HPDE6-E6E7 (cell line): ENCODE results near the gene TPRN.

Experiments
- DNase-seq: peaks from one replicate; pipeline ENCODE4 v3.0.0; 2011; ENCODE audit warnings: missing footprints; ENCODE audit errors: extremely low spot score

Gene TPRN

DNA sequence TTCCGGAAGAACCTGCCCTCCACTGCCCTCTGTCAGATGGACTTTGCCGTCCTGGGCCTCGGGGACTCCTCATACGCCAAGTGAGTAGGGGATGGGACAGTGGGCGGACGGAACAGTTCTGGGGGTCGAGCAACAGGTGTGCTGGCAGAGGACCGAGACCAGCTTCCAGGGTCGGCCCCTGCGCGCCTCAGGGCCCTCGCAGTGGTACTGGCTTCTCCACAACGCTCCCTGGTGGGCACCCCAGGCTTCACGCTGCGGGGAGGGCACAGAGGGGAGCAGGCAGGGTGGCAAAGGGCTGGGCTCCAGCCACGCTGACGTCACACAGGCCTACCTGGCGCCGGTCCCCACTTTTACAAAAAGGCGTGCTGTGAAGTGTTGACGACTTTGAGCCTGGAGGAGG lies 12.0 kb upstream of the TPRN start:
- no peak for DNase-seq

DNA sequence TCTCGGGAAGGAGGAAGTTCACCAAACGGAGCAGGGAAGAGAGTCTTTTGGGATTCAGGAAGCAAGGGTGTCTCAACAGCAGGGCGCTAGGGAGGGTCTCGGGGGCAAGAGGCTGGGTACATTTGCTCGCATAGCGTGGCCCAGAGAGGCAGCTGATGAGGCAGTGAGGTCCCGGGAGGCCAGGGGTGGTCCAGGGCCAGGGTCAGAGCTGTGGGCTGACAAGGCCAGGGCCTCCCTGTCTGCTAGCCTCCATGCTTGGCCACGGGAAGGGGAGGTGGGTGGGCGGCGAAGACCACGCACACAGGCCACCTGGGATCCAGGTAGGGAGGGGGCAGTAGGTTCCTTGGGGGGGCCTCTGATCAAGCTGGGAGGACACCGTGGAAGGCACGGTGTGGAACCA lies 11.0 kb upstream of the TPRN start:
- DNase-seq, result no peak

DNA sequence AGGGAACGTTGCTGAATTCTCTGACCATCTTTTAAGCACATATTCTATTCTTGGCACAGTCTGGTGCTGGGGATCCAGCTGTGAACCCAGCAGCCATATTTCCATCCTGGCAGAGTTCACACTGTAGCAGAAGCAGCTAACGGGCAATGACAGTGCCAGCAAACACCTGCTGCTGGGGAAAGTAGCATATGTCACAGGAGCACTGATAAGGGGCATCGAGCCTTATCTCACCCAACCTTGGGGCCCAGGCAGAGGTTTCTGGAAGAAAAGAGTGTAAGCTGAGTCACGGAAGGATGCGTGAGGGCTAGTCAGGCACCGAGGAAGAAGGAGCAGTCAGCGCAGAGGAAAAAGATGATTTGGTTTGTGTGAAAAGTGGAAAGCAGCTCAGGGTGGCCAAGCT lies 6.1 kb upstream of the TPRN start:
- DNase-seq, result no peak

DNA sequence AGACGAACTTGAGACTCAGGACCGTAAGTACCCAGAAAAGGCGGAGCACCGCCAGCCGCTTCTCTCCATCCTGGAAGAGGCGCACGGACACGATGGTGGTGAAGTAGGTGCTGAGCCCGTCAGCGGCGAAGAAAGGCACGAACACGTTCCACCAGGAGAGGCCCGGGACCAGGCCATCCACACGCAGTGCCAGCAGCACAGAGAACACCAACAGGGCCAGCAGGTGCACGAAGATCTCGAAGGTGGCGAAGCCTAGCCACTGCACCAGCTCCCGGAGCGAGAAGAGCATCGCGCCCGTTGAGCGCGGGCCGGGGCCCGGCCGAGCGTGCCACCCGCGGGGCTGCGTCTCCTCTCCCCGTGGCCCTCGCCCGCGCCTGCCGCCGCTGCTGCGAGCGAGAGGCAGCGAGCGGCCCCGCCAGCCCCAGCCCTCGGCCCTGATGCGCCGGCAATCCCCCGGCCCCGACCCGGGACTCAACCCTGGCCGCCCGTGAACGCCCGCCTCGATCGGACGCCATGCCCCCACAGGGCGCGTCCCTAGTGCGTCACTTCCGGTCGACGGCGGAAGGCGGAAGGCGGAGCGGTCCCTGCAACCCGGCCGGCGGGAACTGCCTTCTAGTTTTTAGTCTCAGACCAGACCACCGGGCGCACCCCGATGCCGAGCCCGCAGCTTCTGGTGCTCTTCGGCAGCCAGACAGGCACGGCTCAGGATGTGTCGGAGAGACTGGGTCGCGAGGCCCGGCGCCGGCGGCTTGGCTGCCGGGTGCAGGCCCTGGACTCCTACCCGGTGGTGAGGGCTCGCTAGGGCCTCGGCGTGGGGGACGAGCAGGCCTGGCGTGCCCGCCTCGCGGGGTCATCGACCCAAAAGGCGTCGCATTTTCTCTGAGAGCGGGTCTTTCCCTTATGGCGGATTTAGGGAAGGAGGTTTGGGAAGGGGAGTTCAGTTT lies 4.9 kb upstream of the TPRN start, which contains the start of the genes NDOR1 and TMEM203:
Gene NDOR1 (plus strand): TSS at position 575 of the 944 bp plus-strand sequence. CDS start 78 bp downstream, at position 653.
Gene TMEM203 (minus strand): TSS at position 523 of the 944 bp plus-strand sequence. CDS start 234 bp downstream, at position 289.
- peak; percentile 90 for DNase-seq

DNA sequence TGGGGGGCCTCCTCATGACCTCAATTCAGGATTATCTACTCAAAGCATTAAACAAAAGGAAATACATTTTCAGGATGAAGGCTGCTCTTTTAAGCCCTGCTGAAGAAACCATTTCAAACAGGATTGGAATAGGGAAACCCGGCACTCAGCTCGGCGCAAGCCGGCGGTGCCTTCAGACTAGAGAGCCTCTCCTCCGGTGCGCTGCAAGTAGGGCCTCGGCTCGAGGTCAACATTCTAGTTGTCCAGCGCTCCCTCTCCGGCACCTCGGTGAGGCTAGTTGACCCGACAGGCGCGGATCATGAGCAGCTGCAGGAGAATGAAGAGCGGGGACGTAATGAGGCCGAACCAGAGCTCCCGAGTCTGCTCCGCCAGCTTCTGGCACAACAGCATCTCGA lies 4.2 kb upstream of the TPRN start:
- no peak for DNase-seq

DNA sequence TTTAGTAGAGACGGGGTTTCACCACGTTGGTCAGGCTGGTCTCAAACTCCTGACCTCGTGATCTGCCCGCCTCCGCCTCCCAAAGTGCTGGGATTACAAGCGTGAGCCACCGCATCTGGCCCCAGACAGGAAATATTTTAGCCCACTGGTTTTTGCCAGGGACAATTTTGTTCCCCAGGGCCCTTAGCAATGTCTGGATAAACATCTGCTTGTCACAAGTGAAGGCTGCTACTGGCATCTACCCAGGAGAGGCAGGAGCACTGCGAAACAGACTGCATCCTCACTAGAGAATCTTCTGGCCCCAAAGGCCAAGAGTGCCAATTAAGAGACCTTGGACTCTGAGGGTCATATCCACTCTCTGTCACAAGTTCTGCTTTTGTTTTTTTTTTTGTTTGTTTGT lies 2.4 kb upstream of the TPRN start:
- no peak for DNase-seq

DNA sequence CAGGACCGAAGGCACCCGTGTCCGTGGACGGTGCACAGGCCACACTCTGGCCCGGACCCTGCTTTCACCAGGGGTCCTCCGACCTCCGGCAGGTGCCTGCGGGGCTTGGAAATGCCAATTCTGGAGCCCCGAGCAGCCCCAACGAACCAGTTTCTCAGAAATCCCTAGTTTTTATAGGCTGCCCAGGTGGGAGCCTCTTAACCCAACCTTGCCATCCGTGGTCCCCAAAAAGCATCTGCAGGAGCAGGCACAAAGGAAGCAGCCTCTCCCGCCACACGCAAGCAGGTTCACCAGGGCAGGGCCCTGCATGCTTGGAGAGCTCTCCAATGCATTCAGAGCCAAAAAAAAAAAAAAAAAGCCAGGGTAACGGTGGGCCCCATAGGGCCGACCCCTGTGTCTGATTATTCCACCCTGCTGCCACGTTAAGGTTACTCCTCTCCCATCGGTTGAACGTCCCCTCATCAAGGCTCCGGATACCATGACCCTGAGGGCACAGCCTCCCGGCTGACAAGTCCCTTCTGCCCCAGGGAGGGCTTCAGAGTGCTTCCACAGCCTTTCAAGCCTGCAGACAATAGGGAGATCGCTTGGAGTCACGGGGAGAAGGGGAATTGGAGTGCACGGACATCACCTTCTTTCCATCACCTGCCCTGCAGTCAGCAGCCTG lies 796 bp upstream of the TPRN start:
- no peak for DNase-seq

DNA sequence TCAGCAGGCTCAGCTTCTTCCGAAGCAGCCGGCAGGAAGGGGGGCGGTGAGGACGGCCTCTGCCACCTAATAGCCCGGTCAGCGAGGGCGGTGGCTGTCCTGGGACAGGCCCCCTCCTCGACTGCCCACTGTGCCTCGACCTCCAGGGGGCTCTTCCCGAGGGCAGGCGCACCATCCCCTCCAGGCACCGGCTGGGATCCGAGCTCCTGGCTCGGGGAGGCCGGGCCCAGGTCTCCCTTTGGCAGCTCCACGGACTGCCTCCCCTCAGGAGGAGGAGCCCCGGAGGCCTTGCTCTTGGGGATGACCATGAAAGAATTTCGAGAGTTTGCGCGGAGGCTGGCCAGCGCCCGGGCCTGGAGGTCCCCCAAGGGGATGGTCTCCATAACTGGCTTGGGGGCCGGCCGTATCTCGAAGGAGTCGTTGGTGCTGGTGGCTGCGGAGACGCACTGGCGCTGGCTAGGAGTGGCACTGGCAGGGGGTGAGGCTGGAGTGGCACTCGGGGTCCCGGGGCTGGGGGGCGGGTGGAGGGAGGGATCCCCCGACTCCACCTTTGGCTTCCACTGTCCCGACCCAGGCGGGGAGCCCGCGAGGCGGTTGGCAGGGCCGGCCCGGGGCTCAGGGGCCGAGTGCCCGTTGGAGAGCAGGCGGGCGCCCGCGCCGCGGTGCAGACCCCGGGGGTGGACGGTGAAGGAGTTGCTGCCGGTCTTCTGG lies 975 bp downstream of the TPRN start:
- no peak for DNase-seq

DNA sequence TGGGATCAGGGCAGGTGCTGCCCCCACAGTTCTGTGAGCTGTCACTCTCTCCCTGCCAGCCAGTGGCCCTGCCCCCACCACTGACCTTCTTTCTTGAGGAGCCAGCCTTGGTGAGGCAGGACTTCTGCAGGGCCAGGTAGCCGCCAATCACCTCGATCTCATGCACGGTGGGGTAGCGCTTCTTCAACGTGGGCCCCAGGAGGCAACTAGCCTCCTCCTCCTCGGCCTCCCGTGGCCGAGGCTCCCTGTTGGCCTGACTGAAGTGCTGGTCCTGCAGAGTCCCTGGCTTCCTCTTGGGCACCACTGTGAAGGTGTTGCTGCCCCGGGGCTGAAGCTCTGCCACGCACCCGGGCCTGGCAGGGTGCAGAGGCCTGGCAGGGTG lies 1.6 kb downstream of the TPRN start:
- DNase-seq, result no peak

DNA sequence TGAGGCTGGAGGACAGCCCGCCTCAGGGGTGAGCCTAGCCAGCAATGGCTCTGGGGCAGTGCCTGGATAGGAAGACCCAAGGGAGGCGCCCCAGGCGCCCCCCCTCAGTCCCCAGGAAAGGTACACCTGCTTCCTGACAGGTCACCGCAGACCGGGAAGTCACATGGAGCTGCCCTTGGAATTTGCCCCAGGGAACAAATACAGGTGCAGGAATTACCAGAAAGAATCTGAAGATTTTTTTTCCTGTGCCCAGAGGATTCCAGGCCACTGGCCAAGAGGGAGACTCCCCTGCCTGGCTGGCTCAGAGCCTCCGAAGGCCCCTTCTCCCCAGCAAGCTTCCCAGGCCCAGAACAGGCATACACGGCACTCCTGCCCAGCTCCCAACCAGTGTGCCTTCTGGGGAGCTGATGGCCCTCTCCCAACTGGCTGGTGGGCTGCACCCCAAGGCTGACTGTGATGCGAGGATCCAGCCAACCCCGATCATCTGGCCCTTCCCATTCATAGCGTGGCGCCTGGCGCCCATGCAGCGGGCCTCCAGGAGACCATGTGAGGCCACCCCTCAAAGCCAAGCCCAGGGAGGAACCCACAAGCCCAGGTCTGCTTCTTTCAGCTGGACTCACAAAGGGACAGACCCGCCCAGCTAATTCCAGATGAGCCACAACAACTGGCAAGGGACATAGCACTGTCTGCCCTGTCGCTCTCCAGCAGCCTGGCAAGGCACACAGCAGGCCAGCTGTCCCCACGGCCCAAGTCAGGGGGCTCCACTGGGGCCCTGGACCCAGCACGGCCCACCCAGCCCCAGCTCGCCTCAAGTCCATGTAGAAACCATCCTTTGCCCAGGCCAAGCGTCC lies 2.3 kb downstream of the TPRN start:
- DNase-seq, result no peak

DNA sequence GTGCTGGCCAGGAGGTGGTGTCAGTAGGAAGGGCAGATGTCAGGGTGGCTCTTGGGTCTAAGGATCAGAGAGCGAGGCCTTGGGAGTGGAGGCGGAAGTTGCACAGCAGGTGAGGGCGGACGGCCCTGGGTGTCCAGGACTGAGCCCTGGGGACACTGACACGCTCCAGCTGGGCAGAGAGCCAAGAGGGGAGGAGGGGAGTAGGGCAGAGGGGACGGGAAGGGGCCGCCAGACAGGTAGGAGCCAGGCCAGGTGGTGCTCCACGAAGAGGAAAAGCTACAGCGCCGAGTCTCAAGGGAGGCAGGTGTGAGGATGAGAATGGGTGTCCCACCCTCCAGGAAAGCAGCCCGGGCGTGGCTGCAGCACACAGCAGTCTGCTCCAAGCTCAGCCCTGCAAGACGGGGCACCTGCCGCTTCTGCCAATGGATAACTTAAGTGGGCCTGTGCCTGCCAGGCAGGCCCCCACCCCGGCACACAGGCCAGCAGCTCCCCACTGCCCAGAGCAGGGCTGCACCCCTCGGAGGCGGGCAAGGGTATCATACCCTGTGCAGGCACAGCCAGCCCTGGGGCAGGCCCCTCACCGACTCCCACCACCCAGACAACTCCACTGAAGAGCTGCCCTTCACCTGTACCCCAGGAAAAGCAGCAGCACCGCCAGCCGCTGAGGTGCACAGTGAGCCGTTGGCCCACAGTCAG lies 4.9 kb downstream of the TPRN start:
- no peak for DNase-seq

DNA sequence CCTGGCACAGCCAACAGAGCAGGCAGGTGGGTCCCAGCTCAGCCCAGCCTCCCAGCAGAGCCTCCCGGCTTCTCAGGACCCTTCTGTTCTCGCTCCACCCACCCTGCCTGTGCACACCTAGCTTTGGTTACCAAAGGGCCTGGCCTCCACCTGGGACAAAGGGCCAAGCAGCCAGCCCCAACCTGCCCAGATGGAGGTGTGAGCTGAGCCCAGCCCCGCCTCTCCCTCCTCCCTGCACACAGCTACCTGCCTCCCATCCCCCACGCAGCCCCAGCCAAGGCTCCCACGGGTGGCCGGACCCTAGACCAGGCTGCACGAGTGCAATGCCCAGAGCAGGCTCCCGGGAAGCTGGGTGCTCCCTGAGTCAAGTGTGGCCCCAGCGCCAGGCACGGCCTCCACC lies 5.6 kb downstream of the TPRN start:
- DNase-seq, result no peak

DNA sequence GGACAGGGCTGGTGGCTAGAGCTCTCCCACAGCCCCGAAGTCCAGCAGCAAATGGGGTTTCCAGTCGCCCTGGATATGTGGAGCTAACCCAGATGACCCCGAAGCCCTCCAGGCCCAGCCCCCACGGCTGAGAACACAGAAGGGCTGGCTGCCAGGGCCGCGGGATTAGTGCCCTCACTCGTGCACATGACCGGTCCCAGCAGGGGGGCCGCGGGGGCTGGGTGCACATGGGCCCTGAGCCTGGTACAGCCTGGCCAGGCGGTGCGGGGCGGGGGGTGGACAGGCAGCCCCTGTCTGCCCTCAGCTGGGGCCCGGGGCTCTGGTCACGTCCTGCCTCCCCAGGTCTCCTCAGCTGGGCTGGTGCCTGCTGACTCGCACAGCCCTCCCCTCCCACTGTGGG lies 6.2 kb downstream of the TPRN start:
- no peak for DNase-seq

DNA sequence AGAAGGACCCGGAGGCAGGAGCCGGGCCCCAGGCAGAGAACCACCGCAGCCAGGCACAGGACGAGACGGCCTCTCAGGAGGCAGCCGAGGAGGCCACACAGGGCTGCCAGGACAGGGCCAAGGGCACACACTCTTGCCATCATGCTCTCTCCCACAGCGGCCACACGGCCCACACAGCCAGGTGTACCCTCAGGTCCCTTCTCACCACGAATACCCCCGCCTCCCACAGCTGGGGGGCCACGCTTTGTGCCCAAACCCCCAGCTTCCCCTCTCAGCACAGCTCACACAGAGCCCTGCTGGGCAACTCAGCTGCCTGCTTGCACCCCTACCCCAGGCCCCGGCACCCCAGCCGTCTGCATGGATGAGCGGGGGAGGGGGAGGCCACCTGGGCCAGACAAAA lies 6.8 kb downstream of the TPRN start:
- DNase-seq, result no peak

DNA sequence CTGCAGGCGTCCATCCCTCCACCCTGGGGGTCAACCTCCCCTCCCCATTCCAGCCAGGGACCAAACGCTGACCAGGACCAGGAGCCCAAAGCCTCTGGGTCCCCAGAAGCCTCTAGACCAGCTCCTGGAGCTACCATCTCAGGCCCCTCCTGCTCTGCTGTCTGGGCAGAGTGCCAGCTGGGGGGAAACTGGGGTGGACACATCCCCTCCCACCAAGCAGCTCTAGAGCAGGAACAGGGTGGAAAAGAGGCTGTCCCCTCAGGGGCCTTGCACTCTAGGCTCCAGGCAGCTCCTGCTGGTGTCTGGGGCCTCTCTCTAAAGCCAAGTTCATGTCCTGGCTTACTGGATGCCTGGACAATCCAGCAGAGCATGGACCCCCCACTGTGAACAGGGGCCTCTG lies 7.7 kb downstream of the TPRN start:
- DNase-seq, result no peak

DNA sequence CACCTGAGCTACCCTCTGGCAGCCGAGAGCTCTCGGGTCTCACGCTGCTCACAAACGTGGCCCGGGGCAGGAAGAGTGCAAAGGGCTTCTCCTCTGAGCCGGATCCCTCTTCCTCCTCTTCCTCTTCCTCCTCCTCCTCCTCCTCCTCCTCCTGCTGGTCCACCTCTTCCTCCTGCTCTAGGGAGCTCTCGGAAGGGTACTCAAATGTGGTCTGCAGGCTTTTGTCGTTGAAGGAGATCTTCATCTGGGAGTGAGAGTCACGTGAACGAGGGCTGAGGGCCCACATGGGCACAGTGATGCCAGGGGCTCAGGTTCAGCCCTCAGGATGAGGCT lies 8.1 kb downstream of the TPRN start:
- DNase-seq, result no peak

DNA sequence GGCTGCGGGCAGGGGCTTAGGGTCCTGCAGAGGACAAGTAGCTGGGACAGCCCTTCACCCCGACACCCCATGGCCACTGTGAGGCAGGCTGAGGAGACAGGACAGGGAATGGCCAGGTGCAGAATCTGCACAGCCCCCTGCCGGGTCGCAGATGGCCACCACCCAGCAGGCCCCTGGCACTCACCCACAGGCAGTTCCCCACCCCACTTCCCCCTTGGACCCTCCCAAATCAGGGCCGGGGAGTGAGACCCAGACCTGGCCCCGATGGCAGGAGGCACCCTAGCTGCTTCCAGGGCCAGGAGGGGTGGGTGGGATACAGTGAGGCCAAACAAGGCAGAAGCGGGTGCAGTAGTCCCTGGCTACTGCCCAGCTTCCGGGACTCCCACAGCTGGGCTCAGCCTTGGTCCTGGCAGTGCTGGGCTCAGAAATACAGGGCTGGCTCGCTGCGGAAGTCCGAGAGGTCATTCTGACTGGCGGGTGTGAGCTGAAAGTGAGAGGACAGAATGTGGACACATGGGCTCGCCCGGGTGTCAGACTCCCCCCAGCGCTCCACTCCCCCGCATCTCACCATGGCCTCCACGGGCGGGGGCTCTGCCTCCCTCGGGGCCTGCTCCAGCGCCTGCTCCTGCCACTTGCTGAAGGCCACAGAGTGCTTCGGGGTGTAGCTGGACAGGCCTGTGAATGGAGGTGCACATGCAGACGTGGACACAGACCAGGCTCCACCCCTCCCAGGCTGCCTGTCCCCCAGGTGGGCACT lies 8.7 kb downstream of the TPRN start:
- no peak for DNase-seq

DNA sequence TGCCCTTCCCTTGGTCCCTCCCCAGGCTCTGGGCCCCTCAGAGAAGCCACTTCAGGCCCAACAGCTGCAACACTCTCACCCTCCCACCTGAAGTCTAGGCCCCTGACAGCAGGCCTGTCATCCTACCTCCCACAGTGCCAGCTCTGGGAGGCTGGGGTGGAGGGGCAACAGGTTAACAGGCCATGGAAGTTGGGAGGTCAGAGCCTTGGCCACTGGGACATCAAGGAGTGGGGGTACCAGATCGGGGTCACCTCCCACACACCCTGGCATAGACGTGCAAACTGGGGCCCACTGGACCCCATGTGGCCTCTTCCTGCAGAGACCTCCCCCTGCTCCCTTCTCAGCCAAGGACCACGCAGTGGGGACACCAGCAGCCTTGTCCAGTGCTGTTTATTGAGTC lies 9.3 kb downstream of the TPRN start:
- no peak for DNase-seq

DNA sequence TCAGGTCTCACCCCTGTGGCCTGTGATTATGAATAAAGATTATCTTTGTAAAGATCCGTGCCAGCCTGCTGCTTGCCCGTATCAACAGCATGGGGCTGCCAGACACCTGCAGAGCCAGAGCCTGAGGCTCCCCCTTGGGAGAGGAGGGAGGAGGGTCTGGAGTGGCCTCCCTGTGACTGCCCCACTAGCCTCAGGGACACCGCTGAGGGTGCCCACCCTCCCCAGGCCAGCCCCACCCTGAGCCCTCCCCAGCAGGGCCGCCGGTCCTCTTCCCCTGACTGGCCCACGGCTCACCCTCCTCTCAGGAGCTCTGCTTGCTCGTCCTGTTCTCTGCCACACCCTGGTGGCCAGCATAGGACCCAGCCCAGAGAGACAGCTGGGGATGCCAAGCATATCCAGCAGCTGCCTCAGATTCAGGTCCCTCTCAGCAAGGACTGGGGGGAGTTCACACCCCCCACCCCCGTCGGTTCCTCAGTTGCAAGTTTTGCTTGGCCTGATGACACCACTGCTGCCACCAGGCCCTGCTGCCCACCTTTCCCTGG lies 10.2 kb downstream of the TPRN start:
- no peak for DNase-seq
